T47D (cell line): Measurements from ENCODE around the gene IGSF22.

Source experiments
- DNase-seq, 2 experiments: peaks; one replicate each; pipeline versions ENCODE4 v3.0.0 to v3.0.0-alpha.2; 2011 to 2012; ENCODE audit warnings: low read depth in 1 of 2, low spot score in 1 of 2
- JUND ChIP-seq: IDR thresholded peaks from 2 replicates; pipeline ENCODE4 v1.6.1; 2012; ENCODE audit warnings: low read depth
- in situ Hi-C: cut with HindIII; loops from 2 replicates; pipeline ENCODE4 v1.10.0; 2016; ENCODE audit warnings: low sequenced_read_pairs, low pct_unique_long_range_greater_than_20kb

Gene IGSF22

GRCh38 chr11:18737642-18738041, 11.7 kb upstream of the IGSF22 start:
- no peak for DNase-seq
- no peak for TF ChIP-seq JUND
- in situ Hi-C loops: no loop called here

GRCh38 chr11:18736590-18737148, 10.7 kb upstream of the IGSF22 start:
- DNase-seq: no peak
- in situ Hi-C loops: no loop called here

GRCh38 chr11:18733202-18733601, 7.2 kb upstream of the IGSF22 start:
- in situ Hi-C loops: no loop called here
- TF ChIP-seq JUND: no peak
- DNase-seq: no peak

More at GRCh38 chr11:18736590-18737148, 10.7 kb upstream of the IGSF22 start:
- no peak for TF ChIP-seq JUND

- in situ Hi-C loops: no loop called here
- peak; percentile 41 to 61 for DNase-seq
- no peak for TF ChIP-seq JUND
These were observed 6.2 kb upstream of the IGSF22 start for GRCh38 chr11:18731949-18732821.

- in situ Hi-C loops: no loop called here
- no peak for TF ChIP-seq JUND
- DNase-seq: no peak
These were observed 5.5 kb upstream of the IGSF22 start for GRCh38 chr11:18731441-18731840.

GRCh38 chr11:18730020-18730419, 4.0 kb upstream of the IGSF22 start:
- DNase-seq: no peak
- in situ Hi-C loops: no loop called here
- TF ChIP-seq JUND: no peak

GRCh38 chr11:18729426-18729825, 3.4 kb upstream of the IGSF22 start:
- in situ Hi-C loops: no loop called here
- DNase-seq: no peak
- TF ChIP-seq JUND: no peak

- no peak for DNase-seq
- no peak for TF ChIP-seq JUND
- in situ Hi-C loops: no loop called here
These were observed 2.7 kb upstream of the IGSF22 start for GRCh38 chr11:18728658-18729057.

GRCh38 chr11:18727479-18728236, 1.7 kb upstream of the IGSF22 start:
- DNase-seq: peak; percentile 41 to 45
- in situ Hi-C loops: no loop called here
- TF ChIP-seq JUND: no peak

GRCh38 chr11:18723991-18724390, 2.0 kb downstream of the IGSF22 start:
- DNase-seq: no peak
- in situ Hi-C loops: no loop called here
- TF ChIP-seq JUND: no peak

- in situ Hi-C loops: no loop called here
- no peak for TF ChIP-seq JUND
- DNase-seq: no peak
These were observed 3.7 kb downstream of the IGSF22 start for GRCh38 chr11:18722293-18722637.

- in situ Hi-C loops: no loop called here
- TF ChIP-seq JUND: no peak
- peak; percentile 28 to 65 for DNase-seq
These were observed 4.3 kb downstream of the IGSF22 start for GRCh38 chr11:18721561-18722292.
